Stimulated activated CD8-positive, alpha-beta memory T cell treated with anti-CD3 and anti-CD28 coated beads, Interleukin-4, amount 100 ng/mL, for 4 hours (primary cell): Measurements from ENCODE around the gene ZNF488.

Source experiments
- DNase-seq, 2 donors: peaks; one replicate each; pipeline ENCODE4 v3.0.0-alpha.2; 2020; ENCODE audit warnings: low read depth in 2 of 2, low spot score in 1 of 2

Gene ZNF488

DNA sequence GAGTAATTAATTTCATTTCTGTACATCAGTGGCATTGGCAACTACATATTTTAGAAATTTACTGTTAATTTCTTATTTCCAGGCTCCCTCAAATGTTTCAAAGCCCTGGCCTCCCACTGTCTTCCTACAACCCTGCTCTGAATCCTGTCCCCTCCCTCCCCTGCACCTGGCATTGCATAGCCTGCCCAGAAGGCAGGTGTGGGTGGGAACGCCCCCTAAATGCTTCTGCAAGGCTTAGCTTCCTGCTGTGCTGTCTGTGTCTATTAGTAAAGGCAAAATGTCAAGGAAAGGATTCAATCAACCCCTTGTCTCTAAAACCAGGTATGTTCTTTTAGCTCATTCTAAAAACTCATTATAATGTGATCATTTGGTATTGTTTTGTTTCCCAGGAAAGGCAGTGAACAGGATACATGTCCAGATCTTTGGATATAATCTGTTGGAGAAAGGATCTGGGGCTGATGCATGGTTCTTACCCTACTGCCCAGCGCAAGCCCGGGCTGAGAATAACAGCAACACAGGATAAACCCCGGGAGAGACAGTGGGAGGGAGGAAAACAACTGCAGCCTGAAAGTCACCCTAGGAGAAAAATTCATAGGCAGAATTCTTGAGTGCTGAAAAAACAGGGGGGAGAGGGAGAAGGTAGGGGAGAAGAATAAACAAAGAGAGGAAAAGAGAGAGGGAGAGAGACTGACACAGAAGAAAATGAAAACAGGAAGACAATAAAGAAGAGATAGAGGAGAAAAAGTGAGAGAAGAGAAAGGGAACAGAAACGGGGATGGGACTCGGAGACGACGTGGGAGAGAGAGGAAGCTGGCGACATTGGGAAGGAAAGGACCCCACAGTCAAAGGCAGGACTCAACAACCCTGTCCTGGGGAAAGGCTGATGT is 589 bp downstream of the ZNF488 start:
- no peak for DNase-seq

DNA sequence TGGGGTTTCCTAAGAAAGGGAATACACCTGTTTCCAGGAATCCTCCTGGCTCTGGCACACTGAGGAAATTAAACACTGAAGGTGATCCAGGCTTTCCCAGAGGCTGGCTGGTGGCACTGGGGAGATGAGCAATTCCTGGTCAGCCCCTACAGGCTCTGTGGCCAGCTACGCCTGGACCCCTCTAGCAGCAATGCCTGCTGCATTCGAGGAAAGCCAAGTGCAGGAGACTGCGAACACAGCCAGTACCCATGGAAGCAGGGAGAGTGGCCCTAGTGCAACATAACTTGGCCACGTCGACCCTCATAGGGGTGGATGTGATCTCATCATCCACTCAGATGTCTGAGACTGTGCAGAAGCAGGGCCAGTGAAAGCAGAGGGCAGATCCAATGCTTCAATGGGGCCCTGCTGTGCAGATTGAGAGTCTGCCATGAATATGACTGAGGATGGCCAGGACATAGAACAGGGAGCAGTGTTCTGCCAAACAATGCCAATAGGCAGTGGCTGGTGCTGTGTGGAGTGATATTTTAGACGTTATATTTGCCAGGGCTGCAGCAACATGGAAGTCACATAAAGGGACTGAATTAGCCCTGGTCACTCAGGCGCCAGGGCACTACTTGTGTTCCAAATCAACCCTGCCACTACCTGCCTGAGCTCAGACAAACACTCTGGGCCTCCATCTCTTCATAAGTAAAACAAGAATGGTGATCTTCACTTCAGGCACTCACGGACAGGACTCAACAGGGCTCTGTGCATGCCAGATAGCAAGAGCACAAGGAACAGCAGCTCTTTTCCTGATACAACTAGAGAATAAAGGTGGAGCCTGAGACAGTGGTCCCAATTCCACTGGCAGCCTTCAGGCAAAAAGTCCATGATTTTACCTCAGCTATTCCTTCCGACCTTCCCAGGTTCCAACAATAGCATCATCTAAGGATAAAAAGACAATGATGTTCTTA is 2.4 kb downstream of the ZNF488 start:
- DNase-seq: no peak

DNA sequence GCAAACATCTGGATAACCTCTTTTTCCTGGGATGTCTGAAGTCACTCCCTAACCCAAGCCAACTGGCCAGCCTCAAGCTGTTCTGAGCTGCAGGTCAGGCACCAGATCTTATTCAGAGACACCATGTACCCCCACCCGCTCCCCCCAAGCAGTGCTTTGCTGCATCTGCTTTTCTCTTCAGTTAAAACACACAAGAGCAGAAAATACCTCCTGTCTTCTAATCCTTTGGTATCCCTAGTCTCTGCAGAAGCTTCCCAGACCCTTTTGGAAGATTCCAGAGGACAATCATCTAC is 3.0 kb downstream of the ZNF488 start:
- no peak for DNase-seq

DNA sequence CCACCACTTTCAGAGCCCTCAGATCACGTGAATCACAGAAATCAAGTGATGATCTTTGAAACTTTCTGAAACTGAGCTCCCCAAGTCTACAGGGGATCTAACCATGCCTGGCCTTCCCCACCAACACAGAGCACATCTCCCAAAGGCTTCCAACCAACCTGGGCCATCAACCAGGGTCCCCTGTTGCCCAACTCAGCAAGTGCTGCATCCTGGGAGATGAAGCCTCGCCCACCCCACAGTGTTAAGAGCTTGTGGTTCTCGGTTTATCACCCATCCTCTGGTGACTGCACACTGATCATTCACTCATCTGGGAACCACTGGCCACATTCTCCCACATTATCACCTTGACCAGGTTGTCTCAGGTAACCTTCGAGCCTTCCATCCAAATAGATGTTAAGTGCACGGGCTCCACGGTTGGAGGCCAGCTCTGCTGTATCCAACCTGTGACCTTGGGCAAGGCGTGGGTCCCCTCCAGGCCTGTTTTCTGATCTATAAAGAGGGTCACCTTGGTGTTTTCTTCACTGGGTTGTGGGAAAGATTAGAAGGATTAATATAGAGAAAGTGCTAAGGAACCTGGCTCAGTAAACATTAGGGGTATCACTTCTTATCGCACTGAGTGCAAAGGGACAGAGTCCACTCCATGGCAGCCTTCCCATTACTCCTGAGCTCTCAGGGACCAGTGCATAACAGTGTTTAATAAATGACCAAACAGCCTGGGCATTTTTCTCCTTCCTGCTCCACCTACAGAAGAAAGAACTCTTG is 3.6 kb downstream of the ZNF488 start:
- no peak for DNase-seq

DNA sequence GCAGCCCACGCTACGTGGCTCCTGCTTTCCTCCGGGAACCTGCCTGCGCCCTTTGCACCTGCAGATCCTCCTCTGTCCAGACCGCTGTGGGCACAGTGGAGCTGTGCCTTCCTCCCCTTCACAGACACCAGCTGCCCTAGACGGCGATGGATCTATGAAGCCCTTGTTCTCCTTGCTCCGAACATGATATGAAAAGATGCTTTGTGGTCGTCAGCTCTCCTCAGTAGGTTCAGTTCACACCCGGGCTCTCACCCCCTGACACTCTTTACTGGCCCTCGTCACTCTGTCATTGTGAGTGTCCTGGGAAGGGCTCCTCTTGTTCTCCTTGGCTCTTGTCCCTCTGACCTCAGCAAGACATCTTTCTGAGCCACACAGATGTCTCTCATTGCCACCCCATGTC is 4.2 kb downstream of the ZNF488 start:
- DNase-seq: no peak

DNA sequence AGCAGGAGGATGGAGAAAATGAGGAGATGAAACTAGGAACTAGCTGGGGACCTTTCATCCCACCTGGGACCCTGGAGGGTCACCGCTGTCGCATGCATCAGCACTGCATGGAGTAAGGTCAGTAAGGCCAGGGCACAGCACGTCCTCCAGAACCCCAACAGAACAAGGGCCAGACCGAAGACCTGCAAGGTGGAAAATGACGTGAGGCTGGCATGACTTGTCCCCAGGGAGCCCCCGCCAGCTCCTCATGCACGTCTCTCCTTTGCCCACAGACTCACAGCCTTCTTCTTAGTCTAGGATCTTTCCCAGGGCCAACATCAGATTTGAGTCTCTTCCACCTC is 4.7 kb downstream of the ZNF488 start:
- DNase-seq: no peak

DNA sequence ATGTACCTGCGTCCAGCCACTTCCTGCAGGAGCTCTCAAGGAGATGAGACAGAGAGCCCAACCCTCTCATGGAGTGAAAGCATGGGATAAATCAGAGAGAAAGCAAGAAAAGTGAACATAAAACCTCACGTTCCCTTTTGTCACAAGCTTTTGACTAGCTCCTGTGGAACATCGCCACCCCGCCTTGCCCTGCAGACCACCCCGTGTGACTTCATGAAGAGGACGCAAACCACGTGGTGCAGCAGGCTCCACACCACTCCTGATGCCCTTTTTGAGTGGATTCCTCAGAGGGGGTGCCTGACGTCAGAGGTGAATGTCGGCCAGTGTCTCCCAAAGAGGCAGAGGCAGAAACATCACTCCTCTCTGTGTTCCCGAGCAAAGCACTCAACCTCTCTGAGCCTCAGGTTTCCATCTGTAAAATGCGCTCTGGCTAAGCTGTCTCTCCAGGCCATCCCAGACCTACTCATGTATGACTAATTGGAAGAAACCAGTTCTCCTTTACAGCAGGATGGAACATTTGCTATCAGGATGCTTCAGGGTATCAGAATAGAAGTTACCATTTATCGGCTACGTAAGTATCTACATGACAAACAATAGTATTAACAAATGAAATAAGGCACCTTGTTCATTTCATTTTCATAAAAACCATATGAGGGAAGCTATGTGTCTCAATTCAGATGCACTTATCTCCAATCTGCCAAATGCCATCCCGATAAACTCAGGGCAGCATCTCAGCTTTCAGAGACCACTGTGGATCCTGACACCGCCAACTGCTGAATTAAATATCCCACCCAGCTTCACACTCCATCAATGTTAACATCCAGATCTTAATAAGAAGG is 5.3 kb downstream of the ZNF488 start:
- no peak for DNase-seq

DNA sequence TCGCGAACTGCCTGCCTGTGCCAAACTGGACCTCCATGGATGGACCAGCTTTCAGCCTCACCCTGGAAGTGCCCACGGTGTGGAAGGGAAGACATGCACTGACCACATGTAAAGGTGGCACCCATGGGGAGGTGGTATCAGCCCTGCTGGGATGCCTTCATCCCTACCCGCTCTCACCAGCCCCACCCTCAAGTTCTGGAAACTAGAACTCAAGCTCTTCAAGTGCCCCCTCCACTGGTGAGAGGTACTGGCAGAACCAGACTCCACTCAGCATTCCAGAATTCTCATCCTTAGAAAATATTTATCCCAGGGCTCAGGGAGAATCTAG is 5.9 kb downstream of the ZNF488 start:
- DNase-seq: no peak

DNA sequence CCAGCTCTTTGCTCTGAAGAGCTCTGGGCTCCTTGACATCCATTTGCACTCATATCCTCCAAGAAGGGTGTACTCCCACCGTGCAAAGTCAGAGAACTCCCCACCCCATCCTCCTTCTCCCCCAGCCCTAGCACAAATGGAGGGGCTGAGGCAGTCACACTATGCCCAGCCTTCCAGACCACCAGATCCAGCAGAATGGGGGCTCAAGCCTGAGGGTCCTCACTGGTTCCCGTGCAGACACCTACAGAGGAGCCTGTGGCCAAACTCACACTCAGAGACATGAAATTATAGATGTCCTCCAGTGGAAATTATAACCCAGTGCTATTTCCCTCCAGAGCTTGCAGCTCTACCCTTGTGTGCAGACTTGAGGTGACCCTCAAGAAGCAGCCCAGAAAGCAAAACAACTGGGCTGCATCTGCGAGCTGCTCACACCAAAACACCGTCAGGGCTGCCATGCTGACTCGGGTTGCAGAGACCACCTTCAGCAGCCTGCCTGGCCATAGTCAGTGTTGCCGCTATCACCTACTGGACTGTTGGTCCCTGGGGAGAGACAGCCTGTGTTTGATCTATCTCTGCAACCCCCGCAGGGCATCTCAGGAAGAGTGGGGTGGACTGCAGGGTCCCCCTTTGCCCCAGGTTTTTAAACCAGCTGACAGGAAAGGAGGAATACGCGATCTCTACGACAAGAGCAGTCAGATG is 7.4 kb downstream of the ZNF488 start:
- no peak for DNase-seq

DNA sequence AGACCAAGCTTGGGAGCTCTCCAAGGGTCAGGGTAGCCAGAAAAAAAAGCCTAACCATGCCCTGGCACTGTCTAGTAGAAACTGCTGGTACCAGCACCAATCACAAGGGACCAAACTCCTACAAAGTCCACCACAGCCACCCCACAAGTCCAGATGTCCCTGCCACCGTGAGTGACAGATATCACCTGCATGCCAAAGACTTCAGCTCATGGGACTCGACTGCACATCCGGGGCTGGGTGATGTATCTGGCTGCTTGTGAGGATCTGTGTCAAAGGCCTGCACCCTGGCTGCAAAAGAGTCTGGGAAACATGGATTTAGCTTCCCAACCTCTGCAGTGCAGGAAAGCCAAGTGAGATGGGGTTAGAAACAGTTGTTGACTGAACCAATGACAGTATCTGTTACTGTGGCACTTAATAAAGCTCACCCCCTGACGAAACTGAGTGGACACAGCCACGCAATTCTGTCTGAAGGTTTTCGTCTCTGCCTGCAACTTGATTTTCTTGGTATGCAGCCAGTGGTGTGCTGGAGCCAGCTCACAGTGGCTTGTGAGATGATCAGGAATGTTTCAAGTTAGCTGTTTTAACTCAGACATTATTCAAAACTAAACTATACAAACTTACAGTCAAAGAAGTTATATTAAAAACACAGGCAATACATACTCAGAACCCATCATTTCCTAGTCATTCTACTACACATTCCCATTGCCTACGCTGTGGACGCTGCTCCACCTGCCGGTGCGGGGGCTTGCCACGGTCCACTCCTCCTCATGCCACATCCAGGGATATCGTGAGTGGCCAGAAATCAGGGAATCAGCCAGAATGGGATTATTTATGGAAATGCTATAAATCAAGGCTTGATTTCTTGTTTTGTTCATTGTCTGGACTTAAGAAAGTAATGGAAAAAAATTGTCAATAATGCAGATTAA is 9.2 kb downstream of the ZNF488 start:
- DNase-seq: no peak

DNA sequence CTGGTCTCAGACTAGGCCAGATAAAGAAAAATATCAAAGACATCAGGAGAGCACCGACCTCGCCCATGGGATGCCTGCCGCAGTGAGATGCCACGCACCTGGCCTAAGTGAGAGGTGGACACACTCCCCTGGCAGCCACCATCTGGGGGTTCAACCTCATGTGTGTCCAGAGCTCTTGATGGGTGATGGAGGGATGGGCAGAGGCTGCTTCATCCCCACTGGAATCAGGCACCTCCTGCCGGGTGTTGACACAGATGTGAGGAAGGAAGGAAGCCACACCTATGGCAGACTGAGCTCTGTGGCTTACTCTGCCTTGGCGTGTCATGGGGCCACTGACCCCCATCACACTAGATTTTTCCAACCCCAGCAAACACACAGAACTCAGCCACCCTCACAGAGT is 11.4 kb downstream of the ZNF488 start:
- no peak for DNase-seq

DNA sequence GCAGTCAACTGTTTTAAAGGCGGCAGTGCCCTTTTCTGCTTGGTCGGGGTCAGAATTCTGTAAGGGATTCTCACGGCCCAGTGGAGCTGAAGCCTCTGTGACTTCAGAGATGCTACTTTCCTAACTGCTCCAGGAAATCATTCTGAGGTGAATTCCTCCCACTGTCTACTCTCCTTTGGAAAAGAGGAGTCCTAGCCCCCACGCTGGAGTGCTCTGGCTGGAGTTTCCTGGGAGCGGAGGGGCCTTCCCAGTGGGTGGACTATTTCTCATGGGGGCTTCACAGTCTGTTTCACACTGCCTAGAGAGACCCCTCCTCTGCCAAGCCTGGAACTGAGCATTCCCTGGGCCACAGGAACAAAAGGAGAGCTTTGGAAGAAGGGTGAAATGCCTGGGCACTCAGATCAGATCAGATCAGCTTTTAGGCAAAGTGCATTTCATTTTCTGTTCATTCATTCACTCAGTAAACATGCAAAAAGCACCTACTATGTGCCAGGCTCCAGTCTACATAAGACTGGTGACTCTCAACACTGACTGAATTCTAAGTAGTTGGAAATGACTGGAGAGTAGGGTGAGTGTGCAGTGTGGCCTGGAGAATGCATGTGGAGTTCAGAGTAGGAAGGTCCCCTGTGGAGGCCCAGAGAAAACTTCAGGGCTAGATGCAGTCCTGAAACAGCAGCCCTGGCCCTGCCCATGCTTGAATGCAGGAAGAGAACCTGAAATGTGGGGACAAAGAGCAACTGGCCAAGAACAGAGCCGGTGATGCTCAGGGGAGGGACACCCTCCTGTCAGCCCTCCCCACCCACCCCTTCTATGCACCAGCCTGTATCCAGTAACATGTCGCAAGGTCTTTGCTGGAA is 12.2 kb downstream of the ZNF488 start:
- DNase-seq: no peak

DNA sequence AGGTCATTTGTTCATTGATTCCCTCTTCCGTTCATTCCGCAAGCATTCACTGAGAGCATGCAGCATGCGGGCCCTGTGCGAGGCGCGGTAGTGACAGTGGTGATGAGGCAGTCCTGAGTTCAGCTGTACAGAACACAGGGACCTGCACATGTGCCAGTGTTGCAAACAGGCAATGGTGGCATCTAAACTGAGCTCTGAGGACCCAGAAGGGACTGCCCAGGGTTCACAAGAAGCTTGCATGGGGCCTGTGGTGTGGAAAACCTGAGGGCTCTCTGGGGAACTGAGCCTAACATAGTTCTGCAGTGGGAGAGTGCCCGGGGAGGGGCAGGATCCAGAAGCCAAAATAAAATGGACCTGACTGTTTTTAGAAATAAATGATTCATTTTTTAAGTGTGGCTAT is 13.2 kb downstream of the ZNF488 start:
- no peak for DNase-seq

DNA sequence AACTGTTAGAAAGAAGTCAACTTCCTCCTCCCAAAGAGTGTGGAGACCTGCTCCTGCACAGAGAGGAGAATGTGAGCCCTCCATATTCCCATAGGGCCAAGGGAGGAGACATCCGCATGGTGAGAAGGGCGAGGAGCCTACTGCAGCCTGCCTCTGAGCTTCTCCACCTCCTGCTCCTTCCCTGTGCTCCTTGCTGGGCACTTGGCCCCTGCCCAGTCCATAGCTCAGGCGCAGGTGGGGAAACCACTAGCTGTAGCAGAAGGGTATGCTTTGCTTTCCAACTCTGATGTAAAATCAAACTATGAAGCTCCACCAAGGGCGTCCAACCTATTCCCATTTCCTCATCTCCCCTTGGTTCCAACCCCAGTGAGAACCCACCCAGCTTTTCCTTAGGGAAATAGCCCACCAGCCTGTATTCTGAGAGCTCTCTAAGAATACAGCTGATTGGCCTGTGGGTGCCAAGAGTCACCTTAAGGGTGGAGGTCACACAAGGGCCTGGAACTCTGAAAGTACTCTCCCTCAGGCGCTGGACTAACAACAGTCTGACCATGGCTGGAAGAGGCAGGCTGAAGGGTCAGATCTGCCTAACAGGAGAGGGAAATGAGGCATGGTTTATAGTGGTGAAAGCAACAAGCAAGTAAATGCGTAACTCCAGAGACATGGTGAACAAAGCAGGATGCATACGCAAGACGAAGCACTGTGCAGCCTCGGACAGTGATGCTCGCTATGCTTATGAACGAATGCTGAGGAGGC is 13.9 kb downstream of the ZNF488 start:
- DNase-seq: no peak

DNA sequence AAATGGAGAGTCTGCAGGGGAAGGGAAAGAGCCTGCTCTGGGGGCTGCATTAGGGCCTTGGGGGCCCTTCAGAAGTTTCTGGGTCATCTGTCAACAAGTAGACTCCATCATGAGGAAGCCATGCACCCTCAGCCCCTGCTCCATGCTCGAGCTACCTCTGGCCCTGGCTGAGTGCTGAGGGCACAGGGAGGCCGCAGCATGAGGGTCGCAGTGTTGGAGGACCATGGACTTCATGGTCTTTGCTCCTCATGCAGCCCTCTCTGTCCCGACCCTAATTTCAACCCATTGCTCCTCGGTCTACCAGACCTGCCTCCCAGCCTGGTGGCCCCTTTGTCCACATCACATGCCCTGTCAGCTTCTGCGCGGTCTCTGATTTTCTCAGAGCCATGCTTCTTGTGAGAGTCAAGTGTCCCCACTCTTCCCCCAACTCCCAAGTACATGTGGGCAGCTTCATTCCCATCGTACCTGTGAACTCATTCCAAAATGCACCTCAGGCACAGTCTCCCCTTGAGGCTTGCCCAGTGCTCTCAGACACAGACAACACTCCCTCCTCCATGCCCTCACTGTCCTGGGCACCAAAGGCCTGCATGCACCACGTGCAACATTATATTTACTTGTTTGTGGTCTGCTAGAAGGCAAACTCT is 14.7 kb downstream of the ZNF488 start:
- no peak for DNase-seq

DNA sequence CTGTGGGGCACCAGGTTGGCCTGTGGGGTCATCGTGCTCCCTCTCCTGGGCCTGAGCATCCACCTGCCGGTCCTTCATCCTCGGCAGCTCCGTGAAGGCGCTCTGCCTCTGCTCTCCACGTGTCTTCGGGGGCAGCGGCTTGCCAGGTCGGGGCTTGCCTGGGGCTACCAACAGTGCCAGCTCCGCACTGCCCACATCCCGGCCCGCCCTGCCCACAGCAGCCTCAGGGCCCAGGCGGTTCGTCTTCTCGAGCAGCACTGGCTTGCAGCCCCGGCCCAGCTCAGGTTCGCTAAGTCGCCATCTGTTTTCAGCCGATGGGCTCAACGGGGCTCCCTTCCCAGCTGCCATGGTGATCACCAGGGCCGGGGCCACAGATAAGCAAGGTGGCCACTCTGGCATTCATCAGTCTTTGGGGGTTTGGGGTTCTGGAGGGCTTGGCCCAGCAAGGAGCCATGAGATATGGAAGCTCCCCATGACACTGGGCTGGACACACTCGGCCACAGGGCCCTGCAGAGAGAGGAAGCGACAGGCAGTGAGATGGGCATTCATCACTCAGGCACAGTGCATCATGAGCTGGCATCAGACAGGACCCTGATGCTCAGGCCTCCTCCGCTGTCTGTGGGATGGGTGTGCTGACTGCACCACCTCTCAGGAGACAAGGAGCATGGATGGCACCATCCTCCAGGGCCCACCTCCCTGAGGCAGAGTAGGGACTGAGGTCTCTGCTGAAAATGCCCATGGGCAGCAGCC is 15.5 kb downstream of the ZNF488 start:
- no peak for DNase-seq
